ENCODE measurements around the gene TMEM200C. TPM values are rescaled to one million over a fixed set of nuclear protein-coding genes. Genes with fewer than 3 reads are reported as not detected.

The TMEM200C gene
- total RNA-seq, 4 donors from 2014 or later = 0.08 to 0.13 TPM; not detected in 2

GRCh38 chr18:5890331-5891183, 4.8 kb downstream of the TMEM200C start:
- peaks cover 6 to 12% of the 10 kb centered on the region in 2 donors for H3K4me1 ChIP-seq
- 2 to 7% methylated on average over 12 to 17 of the region's 106 CpGs for WGBS, 2 donors
- intact Hi-C loops (cut with DNase I) = no loop called here
- TF ChIP-seq CTCF (IDR thresholded peaks at IDR 0.05) (peak in 3 of 6 experiments; percentile 63 to 90 (median 63)), POLR2A (IDR thresholded peaks at IDR 0.05) (no peak)
- DNase-seq = peak; percentile 55 to 56
- no peaks in the 10 kb centered on the region for H3K9me3 ChIP-seq
- H3K4me3 ChIP-seq (replicated peaks in 1 of 3) = peak overlapping the region; percentile 20 to 69 (median 23)
- no peaks in the 10 kb centered on the region for H3K36me3 ChIP-seq
- no peak overlapping the region for H3K27ac ChIP-seq
- H3K27me3 ChIP-seq = peaks cover 9% of the 10 kb centered on the region

- no peak for DNase-seq
- TF ChIP-seq POLR2A (IDR thresholded peaks at IDR 0.05) = no peak
- TF ChIP-seq CTCF (IDR thresholded peaks at IDR 0.05) = no peak
- H3K9me3 ChIP-seq = no peaks in the 10 kb centered on the region
- no peaks in the 10 kb centered on the region for H3K27me3 ChIP-seq
- H3K4me1 ChIP-seq = peaks cover 0 to 4% of the 10 kb centered on the region in 2 donors
- H3K4me3 ChIP-seq (replicated peaks in 1 of 3) = no peak overlapping the region
- H3K36me3 ChIP-seq = no peaks in the 10 kb centered on the region
- intact Hi-C loops (cut with DNase I) = no loop called here
- 67 to 81% methylated on average over 2 of the region's 2 CpGs for WGBS, 2 donors
- no peak overlapping the region for H3K27ac ChIP-seq
Observed at GRCh38 chr18:5885361-5885760, 10.0 kb downstream of the TMEM200C start.

- H3K27ac ChIP-seq = no peak overlapping the region
- no peaks in the 10 kb centered on the region for H3K4me1 ChIP-seq
- intact Hi-C loops (cut with DNase I) = no loop called here
- no peak for DNase-seq
- H3K27me3 ChIP-seq = no peaks in the 10 kb centered on the region
- H3K36me3 ChIP-seq = no peaks in the 10 kb centered on the region
- no peak overlapping the region for H3K4me3 ChIP-seq (replicated peaks in 1 of 3)
- TF ChIP-seq CTCF (IDR thresholded peaks at IDR 0.05) = no peak
- no peak for TF ChIP-seq POLR2A (IDR thresholded peaks at IDR 0.05)
- no peaks in the 10 kb centered on the region for H3K9me3 ChIP-seq
- WGBS, 2 donors = 86 to 89% methylated on average over 1 of the region's 1 CpG
Observed at GRCh38 chr18:5884375-5884774, 10.9 kb downstream of the TMEM200C start.

- no peak overlapping the region for H3K4me3 ChIP-seq (replicated peaks in 1 of 3)
Observed at GRCh38 chr18:5879479-5879882, 15.8 kb downstream of the TMEM200C start.

More at GRCh38 chr18:5879479-5879882, 15.8 kb downstream of the TMEM200C start:
- intact Hi-C loops (cut with DNase I) = loop anchor here (5.0 kb wide), 1 partner anchor 603 kb away; no protein-coding TSS in a partner anchor
- no peak for DNase-seq
- Histone ChIP-seq H3K9me3 (no peaks in the 10 kb centered on the region), H3K4me1 (no peaks in the 10 kb centered on the region), H3K27ac (no peak overlapping the region), H3K36me3 (no peaks in the 10 kb centered on the region), H3K27me3 (no peaks in the 10 kb centered on the region)
- TF ChIP-seq CTCF (IDR thresholded peaks at IDR 0.05) (peak; percentile 32 to 79 (median 70)), POLR2A (IDR thresholded peaks at IDR 0.05) (no peak)
